BLaER1 treated with 17β-estradiol and CSF1 and Interleukin-3, amounts not matched to agents 10 nM and 100 nM (cell line): ENCODE data around the gene ERMAP.

Experiments used
- H3K27ac ChIP-seq, 11 experiments: shearing (Covaris generic); formaldehyde crosslinking; 2 replicates each; pipeline ENCODE4 v1.8.1; 2022
- H3K27me3 ChIP-seq, 11 experiments: shearing (Covaris generic); formaldehyde crosslinking; 2 replicates each; pipeline ENCODE4 v1.8.1; 2022
- H3K36me3 ChIP-seq, 11 experiments: shearing (Covaris generic); formaldehyde crosslinking; 2 replicates each; pipeline ENCODE4 v1.8.1; 2022
- H3K4me1 ChIP-seq, 10 experiments: shearing (Covaris generic); formaldehyde crosslinking; 2 replicates each; pipeline ENCODE4 v1.8.1; 2022
- H3K4me2 ChIP-seq, 11 experiments: shearing (Covaris generic); formaldehyde crosslinking; 2 replicates each; pipeline ENCODE4 v1.8.1; 2022
- H3K4me3 ChIP-seq, 10 experiments: shearing (Covaris generic); formaldehyde crosslinking; 2 replicates each; pipeline ENCODE4 v1.8.1; 2022
- H3K9ac ChIP-seq, 11 experiments: shearing (Covaris generic); formaldehyde crosslinking; 2 replicates each; pipeline ENCODE4 v1.8.1; 2022
- H3K9me3 ChIP-seq, 11 experiments: shearing (Covaris generic); formaldehyde crosslinking; replicated peaks in 1 of 11; 2 replicates each; pipeline ENCODE4 v1.8.1; 2022
- H4K20me1 ChIP-seq, 11 experiments: shearing (Covaris generic); formaldehyde crosslinking; 2 replicates each; pipeline ENCODE4 v1.8.1; 2022
- Cebpa-rat ChIP-seq, 11 experiments: shearing (Covaris generic); IDR thresholded peaks; 2 replicates each; pipeline ENCODE4 v1.8.1; 2022

ERMAP gene

DNA sequence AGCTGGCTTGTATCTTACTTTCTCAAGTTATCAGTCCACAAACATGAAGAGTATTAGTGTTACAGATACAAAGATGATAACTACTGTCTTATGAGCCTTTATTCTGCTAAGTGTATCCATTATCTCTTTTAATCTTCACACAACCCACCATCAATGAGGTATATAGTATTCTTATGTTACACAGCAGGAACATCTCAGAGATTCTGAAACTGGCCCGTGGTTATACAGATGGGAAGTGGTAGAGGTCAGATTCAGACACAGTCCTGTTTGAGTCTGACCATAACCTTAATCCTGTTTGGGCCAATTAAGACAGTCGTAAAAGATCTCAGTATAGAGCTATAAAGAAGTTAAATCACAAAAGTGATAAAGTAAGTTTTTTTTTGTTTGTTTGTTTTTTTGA lies 37.2 kb upstream of the ERMAP start:
- TF ChIP-seq Cebpa-rat (IDR thresholded peaks at IDR 0.05): no peak
- Histone ChIP-seq H3K27ac (no peak overlapping the region), H3K36me3 (peaks cover 51 to 90% (median 80%) of the 10 kb centered on the region in 11 experiments), H3K4me1 (peaks cover 3 to 26% (median 7%) of the 10 kb centered on the region in 10 experiments; a peak in 19 of 20 replicates), H3K4me2 (no peak overlapping the region), H3K27me3 (peaks cover 0 to 6% (median 0%) of the 10 kb centered on the region in 11 experiments; a peak in 4 of 22 replicates), H3K9me3 (no peaks in the 10 kb centered on the region), H3K9ac (no peak overlapping the region), H4K20me1 (peaks cover 0 to 28% (median 8%) of the 10 kb centered on the region in 11 experiments; a peak in 10 of 22 replicates), H3K4me3 (no peak overlapping the region)

- Histone ChIP-seq H3K27me3 (peaks cover 0 to 11% (median 0%) of the 10 kb centered on the region in 11 experiments; a peak in 4 of 22 replicates), H3K4me2 (no peak overlapping the region), H3K9ac (no peak overlapping the region), H3K4me1 (peaks cover 7 to 31% (median 11%) of the 10 kb centered on the region in 10 experiments), H3K9me3 (no peaks in the 10 kb centered on the region), H3K4me3 (no peak overlapping the region), H4K20me1 (peaks cover 0 to 31% (median 8%) of the 10 kb centered on the region in 11 experiments; a peak in 9 of 22 replicates), H3K27ac (no peak overlapping the region), H3K36me3 (peaks cover 46 to 86% (median 75%) of the 10 kb centered on the region in 11 experiments)
- no peak for TF ChIP-seq Cebpa-rat (IDR thresholded peaks at IDR 0.05)
Measured at GRCh38 chr1:42780176-42780575, 36.7 kb upstream of the ERMAP start.

GRCh38 chr1:42783092-42783491 lies 33.8 kb upstream of the ERMAP start:
- peaks cover 18 to 56% (median 46%) of the 10 kb centered on the region in 11 experiments for H3K36me3 ChIP-seq
- H3K4me3 ChIP-seq: no peak overlapping the region
- no peaks in the 10 kb centered on the region for H3K9me3 ChIP-seq
- peaks cover 0 to 11% (median 0%) of the 10 kb centered on the region in 11 experiments; a peak in 4 of 22 replicates for H3K27me3 ChIP-seq
- no peak overlapping the region for H3K27ac ChIP-seq
- H3K9ac ChIP-seq: no peak overlapping the region
- peaks cover 0 to 14% (median 0%) of the 10 kb centered on the region in 11 experiments; a peak in 6 of 22 replicates for H4K20me1 ChIP-seq
- peaks cover 13 to 39% (median 20%) of the 10 kb centered on the region in 10 experiments for H3K4me1 ChIP-seq
- TF ChIP-seq Cebpa-rat (IDR thresholded peaks at IDR 0.05): no peak
- peak overlapping the region in 2 of 11 experiments; percentile 22 to 37; a peak in 2 of 22 replicates for H3K4me2 ChIP-seq

DNA sequence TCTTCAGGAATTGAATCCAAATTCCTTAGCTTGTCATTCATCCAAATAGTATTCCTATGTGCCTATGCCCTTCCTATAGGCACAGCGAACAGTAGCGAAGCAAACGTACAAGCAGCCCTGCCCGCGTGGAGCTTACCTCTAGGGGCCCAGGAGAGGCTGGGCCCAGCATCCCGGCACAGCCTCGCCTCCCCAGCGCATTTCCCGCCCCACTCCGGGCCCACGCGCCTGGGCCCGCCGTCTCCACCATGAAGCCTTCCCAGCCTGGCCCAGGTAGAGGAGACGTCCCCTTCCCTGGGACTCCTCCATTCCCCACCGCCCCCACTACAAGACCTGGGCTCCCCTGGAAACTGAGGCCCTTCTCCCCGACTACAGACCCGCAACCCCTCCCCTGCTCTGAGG lies 32.4 kb upstream of the ERMAP start:
- Histone ChIP-seq H3K27me3 (peaks cover 0 to 11% (median 0%) of the 10 kb centered on the region in 11 experiments; a peak in 4 of 22 replicates), H3K4me3 (peak overlapping the region in 1 of 10 experiments; percentile 32; a peak in 2 of 20 replicates), H3K9me3 (no peaks in the 10 kb centered on the region), H3K27ac (0 out of 22 replicates have a peak overlapping the region, but pooled peaks of 1 of the 11 experiments have one; percentile 11), H3K4me1 (peaks cover 13 to 36% (median 20%) of the 10 kb centered on the region in 10 experiments), H3K4me2 (peak overlapping the region; percentile 66 to 83 (median 73); a peak in 20 of 22 replicates), H3K9ac (no peak overlapping the region), H3K36me3 (peaks cover 11 to 44% (median 35%) of the 10 kb centered on the region in 11 experiments), H4K20me1 (peaks cover 0 to 14% (median 0%) of the 10 kb centered on the region in 11 experiments; a peak in 3 of 22 replicates)
- TF ChIP-seq Cebpa-rat (IDR thresholded peaks at IDR 0.05): no peak

GRCh38 chr1:42784946-42785693 lies 31.8 kb upstream of the ERMAP start, which contains the start of gene TMEM269:
TMEM269 (plus strand) TSS chr1:42784991; CDS start chr1:42789894, 4,903 bp downstream.
- Histone ChIP-seq H3K27ac (peak within 1 kb of the TSS in 4 of 11 experiments; percentile 1 to 28 (median 9); a peak in 5 of 22 replicates), H3K4me2 (peak within 1 kb of the TSS; percentile 66 to 83 (median 73)), H4K20me1 (peaks cover 0 to 14% (median 0%) of the 10 kb centered on the region in 11 experiments; a peak in 2 of 22 replicates), H3K4me1 (peaks cover 13 to 34% (median 20%) of the 10 kb centered on the region in 10 experiments), H3K9me3 (no peaks in the 10 kb centered on the region), H3K36me3 (peaks cover 11 to 39% (median 29%) of the 10 kb centered on the region in 11 experiments), H3K4me3 (peak within 1 kb of the TSS in 7 of 10 experiments; percentile 12 to 56 (median 28); a peak in 7 of 20 replicates), H3K9ac (peak within 1 kb of the TSS in 10 of 11 experiments; percentile 11 to 41 (median 28); a peak in 8 of 22 replicates), H3K27me3 (peaks cover 0 to 11% (median 0%) of the 10 kb centered on the region in 11 experiments; a peak in 4 of 22 replicates)
- no peak for TF ChIP-seq Cebpa-rat (IDR thresholded peaks at IDR 0.05)

DNA sequence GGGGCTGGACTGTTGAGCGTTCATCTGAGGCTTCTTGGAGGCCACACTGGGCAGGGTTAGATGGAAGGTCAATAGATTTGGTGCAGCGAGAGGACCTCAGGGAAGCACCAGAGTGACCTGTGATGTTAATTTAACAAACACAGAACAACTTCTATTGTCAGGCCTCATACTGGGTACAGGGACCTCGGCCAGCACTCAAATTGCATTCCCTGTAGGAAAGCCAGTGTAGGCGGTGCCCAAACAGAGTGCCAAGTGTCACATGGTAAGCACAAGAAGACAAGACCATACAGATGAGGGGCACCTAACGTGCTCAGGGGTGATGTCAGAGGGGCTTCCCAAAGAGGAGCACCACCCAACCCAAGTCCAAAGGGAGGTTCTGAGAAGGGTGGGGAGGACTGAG lies 30.8 kb upstream of the ERMAP start:
- H4K20me1 ChIP-seq: peaks cover 0 to 12% (median 0%) of the 10 kb centered on the region in 11 experiments; a peak in 2 of 22 replicates
- H3K27me3 ChIP-seq: peaks cover 0 to 11% (median 0%) of the 10 kb centered on the region in 11 experiments; a peak in 4 of 22 replicates
- no peaks in the 10 kb centered on the region for H3K9me3 ChIP-seq
- peaks cover 13 to 30% (median 20%) of the 10 kb centered on the region in 10 experiments for H3K4me1 ChIP-seq
- H3K4me2 ChIP-seq: peak overlapping the region in 5 of 11 experiments; percentile 66 to 82 (median 71); a peak in 5 of 22 replicates
- peaks cover 4 to 30% (median 20%) of the 10 kb centered on the region in 11 experiments; a peak in 20 of 22 replicates for H3K36me3 ChIP-seq
- no peak overlapping the region for H3K9ac ChIP-seq
- no peak overlapping the region for H3K4me3 ChIP-seq
- H3K27ac ChIP-seq: no peak overlapping the region
- TF ChIP-seq Cebpa-rat (IDR thresholded peaks at IDR 0.05): no peak

DNA sequence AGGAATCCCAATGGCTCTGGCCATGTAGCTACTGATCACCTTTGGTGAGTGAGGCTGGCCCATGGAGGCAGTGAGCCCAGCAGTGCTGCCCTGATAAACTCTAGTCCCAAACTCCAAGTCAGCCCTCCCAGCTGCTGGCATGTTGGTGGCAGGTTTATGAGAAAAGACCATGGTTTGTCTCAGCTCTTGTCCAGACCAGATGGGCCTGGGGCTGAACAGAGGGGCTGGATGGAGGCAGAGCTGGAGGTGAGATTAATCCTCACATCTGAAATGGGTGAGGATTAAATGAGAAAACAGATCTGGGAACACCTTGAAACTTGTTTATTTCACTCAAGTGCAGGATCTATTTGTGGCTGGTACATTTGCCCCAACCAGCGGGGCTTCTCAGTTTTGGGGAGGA lies 28.9 kb upstream of the ERMAP start:
- H3K4me3 ChIP-seq: no peak overlapping the region
- no peak overlapping the region for H3K27ac ChIP-seq
- H3K4me1 ChIP-seq: peaks cover 13 to 21% (median 15%) of the 10 kb centered on the region in 10 experiments; a peak in 19 of 20 replicates
- H3K36me3 ChIP-seq: peaks cover 0 to 11% (median 6%) of the 10 kb centered on the region in 11 experiments; a peak in 14 of 22 replicates
- peaks cover 0 to 12% (median 0%) of the 10 kb centered on the region in 11 experiments; a peak in 2 of 22 replicates for H4K20me1 ChIP-seq
- no peak overlapping the region for H3K4me2 ChIP-seq
- H3K9me3 ChIP-seq: no peaks in the 10 kb centered on the region
- peaks cover 0 to 11% (median 0%) of the 10 kb centered on the region in 11 experiments; a peak in 4 of 22 replicates for H3K27me3 ChIP-seq
- no peak for TF ChIP-seq Cebpa-rat (IDR thresholded peaks at IDR 0.05)
- no peak overlapping the region for H3K9ac ChIP-seq

- H3K9me3 ChIP-seq: no peaks in the 10 kb centered on the region
- H3K4me3 ChIP-seq: no peak overlapping the region
- H3K9ac ChIP-seq: no peak overlapping the region
- H3K36me3 ChIP-seq: no peaks in the 10 kb centered on the region
- no peak for TF ChIP-seq Cebpa-rat (IDR thresholded peaks at IDR 0.05)
- no peaks in the 10 kb centered on the region for H4K20me1 ChIP-seq
- no peak overlapping the region for H3K4me2 ChIP-seq
- H3K4me1 ChIP-seq: no peaks in the 10 kb centered on the region
- no peak overlapping the region for H3K27ac ChIP-seq
- H3K27me3 ChIP-seq: no peaks in the 10 kb centered on the region
Measured at GRCh38 chr1:42793824-42794223, 23.1 kb upstream of the ERMAP start.

DNA sequence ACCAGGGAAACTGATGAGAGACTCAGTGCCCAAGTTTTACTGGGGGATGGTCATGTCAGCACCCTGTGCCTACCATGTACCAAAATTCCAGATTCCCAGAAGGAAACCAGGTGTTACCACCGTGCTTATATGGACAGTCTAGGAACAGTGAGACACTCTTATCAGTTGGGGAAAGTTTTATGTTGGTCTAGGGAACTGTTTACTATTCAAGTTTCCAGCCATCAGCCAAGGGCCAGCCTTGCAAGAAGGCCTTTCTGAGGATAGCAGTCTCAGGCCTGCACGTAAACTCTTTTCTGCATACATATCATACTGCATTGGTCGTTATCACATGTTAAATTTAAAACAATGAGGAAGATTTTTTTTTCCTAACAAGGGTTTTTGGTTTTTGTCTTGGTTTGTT lies 19.5 kb upstream of the ERMAP start:
- Histone ChIP-seq H3K9ac (no peak overlapping the region), H3K27ac (no peak overlapping the region), H3K36me3 (no peaks in the 10 kb centered on the region), H3K4me1 (peaks cover 0 to 8% (median 3%) of the 10 kb centered on the region in 10 experiments; a peak in 9 of 20 replicates), H3K27me3 (no peaks in the 10 kb centered on the region), H3K9me3 (no peaks in the 10 kb centered on the region), H4K20me1 (no peaks in the 10 kb centered on the region), H3K4me3 (no peak overlapping the region), H3K4me2 (no peak overlapping the region)
- TF ChIP-seq Cebpa-rat (IDR thresholded peaks at IDR 0.05): no peak
